Tibial nerve (tissue), 4 donors: ENCODE results near the gene TMEM120A.

Source experiments
- EP300 ChIP-seq, 2 donors: sonication (generic); formaldehyde crosslinking; IDR thresholded peaks; one replicate each; pipeline ENCODE4 v1.6.1; 2017; ENCODE audit warnings: antibody characterized with exemption in 2 of 2, mild to moderate bottlenecking in 1 of 2
- POLR2A ChIP-seq, 2 donors: fragments of 450-650 bp; IDR thresholded peaks; one replicate each; pipeline ENCODE4 v1.6.1; 2017; ENCODE audit warnings: antibody characterized with exemption in 2 of 2, mild to moderate bottlenecking in 2 of 2, moderate library complexity in 2 of 2
- TF ChIP-seq, protein P1 (sequence below), 5 experiments: fragments of 200-600 bp in 3 of 5; fragments of 450-650 bp in 2 of 5; sonication (generic) in 3 of 5; IDR thresholded peaks; one replicate each; pipeline ENCODE4 v1.5.1; 2016 to 2019; ENCODE audit warnings: antibody characterized with exemption in 5 of 5, mild to moderate bottlenecking in 3 of 5, moderate library complexity in 2 of 5

DNA sequence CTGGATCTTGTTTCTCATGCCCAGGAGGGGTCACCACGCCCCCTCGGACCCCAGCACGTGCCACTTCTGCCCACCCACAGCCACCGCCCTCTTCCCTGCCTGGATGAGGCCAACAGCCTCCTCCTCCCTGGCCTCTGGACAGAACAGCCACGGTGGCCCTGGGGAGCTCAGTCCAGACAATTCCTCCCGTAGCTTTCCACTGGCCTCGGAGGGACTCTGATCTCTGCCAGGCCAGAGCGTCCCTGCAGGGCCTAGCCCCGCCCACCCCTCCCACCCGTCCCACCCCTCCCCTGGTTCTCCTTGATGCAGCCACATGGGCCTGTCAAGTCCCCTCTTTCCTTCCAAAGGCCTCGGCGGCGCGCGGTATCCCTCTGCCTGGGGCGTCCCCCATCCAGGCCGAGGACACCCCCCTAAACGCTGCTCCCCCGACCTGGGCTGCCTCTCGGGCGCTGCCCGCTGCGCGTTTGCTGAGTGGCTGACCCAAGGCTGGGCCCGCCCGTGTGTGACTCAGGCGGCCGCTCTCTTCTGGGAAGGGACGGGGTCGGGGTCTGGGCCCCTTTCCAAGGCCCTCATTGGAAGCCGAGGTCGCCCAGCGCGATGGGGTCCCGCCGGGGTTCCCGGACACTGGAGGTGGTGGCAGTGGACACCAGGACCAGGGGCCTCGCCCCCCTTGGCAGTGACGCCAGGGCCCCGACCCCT, 557 bp downstream of the TMEM120A start:
- TF ChIP-seq, protein P1, sequence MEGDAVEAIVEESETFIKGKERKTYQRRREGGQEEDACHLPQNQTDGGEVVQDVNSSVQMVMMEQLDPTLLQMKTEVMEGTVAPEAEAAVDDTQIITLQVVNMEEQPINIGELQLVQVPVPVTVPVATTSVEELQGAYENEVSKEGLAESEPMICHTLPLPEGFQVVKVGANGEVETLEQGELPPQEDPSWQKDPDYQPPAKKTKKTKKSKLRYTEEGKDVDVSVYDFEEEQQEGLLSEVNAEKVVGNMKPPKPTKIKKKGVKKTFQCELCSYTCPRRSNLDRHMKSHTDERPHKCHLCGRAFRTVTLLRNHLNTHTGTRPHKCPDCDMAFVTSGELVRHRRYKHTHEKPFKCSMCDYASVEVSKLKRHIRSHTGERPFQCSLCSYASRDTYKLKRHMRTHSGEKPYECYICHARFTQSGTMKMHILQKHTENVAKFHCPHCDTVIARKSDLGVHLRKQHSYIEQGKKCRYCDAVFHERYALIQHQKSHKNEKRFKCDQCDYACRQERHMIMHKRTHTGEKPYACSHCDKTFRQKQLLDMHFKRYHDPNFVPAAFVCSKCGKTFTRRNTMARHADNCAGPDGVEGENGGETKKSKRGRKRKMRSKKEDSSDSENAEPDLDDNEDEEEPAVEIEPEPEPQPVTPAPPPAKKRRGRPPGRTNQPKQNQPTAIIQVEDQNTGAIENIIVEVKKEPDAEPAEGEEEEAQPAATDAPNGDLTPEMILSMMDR (IDR thresholded peaks at IDR 0.05) = no peak
- TF ChIP-seq POLR2A (IDR thresholded peaks at IDR 0.05) (no peak), EP300 (IDR thresholded peaks at IDR 0.05) (peak in 1 of 2 donors; percentile 55)
